Testis (tissue), 3 donors: ENCODE results near the gene NANOS3. TPM values are rescaled to one million over a fixed set of nuclear protein-coding genes. Genes with fewer than 3 reads are reported as not detected.

Experiments used
- DNase-seq: peaks from one replicate; pipeline ENCODE4 v3.0.0-alpha.2; 2019
- H3K27ac ChIP-seq, 2 donors: fragments of 200-600 bp; sonication (generic); one replicate each; pipeline ENCODE4 v1.5.1; 2019
- H3K27me3 ChIP-seq: fragments of 200-600 bp; sonication (generic); one replicate; pipeline ENCODE4 v1.5.1; 2019
- H3K36me3 ChIP-seq: fragments of 200-600 bp; sonication (generic); one replicate; pipeline ENCODE4 v1.5.1; 2017; ENCODE audit warnings: low read depth; ENCODE audit errors: missing control alignments
- H3K4me1 ChIP-seq: fragments of 200-600 bp; sonication (generic); one replicate; pipeline ENCODE4 v1.5.1; 2019
- H3K4me3 ChIP-seq, 2 donors: fragments of 200-600 bp; sonication (generic); one replicate each; pipeline ENCODE4 v1.5.1; 2017 to 2019
- H3K9me3 ChIP-seq: fragments of 200-600 bp; sonication (generic); one replicate; pipeline ENCODE4 v1.5.1; 2017
- POLR2A ChIP-seq: fragments of 450-650 bp; IDR thresholded peaks from one replicate; pipeline ENCODE4 v1.6.1; 2017; ENCODE audit warnings: antibody characterized with exemption, mild to moderate bottlenecking, moderate library complexity
- WGBS, 2 donors: methylation state at CpG; one replicate each; pipeline ENCODE4 v1.1.5; 2018; 5-methylcytosine and 5-hydroxymethylcytosine counted together
- intact Hi-C: fragments of 100-400 bp; cut with DNase I; formaldehyde crosslinking; loops from one replicate; pipeline ENCODE4 v1.15.1; 2023; ENCODE audit warnings: low total_unique reads
- polyA plus RNA-seq: library from polyadenylated mRNA; stranded (reverse); fragments of 350-450 nt; fragmentation: Illumina TruSeq; extraction: RNeasy Lipid Tissue Mini Kit (QIAGEN cat#74804); gene quantifications from one replicate; pipeline ENCODE4 v1.2.3, GENCODE V29; 2014; ENCODE audit warnings: low read depth, low replicate concordance; ENCODE audit not compliant: insufficient read depth
- total RNA-seq, 2 donors: library from RNA; depleted of rRNA; stranded (reverse); fragments of >200 nt; gene quantifications; one replicate each; pipeline ENCODE4 v1.2.3, GENCODE V29; 2016
- TF ChIP-seq, protein P1 (sequence below), 3 experiments: fragments of 450-650 bp in 2 of 3; fragments of 200-600 bp in 1 of 3; sonication (generic) in 1 of 3; IDR thresholded peaks; one replicate each; pipeline ENCODE4 v1.5.1; 2016 to 2019; ENCODE audit warnings: antibody characterized with exemption in 3 of 3, mild to moderate bottlenecking in 2 of 3, moderate library complexity in 1 of 3

Gene NANOS3
- total and polyA plus RNA-seq, 3 donors from 2014 or later = 9.3 to 18.6 (median 14.5) TPM

DNA sequence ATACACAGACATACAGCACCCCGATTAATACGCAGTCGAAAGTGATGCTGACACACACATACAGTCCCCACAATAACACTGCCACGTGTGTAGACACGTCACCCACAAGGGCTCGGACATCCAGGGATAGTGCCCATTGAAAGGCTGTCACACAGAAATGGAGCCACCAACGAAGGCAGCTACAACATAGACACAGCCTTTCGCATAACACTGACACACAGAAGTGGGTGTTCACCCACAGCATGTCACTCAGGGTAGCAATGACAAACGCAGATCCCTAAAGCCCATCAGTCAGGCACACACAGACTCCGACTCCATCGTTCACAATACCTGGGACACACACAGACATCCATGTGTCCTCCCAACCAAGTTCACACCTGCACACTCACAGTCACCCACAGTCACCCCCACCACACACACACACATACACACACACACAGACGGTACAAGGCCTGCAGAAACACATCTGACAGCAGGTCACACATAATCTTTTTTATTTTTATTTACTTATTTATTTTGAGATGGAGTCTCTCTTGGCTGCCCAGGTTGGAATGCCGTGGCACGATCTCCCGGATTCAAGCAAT lies 10.4 kb upstream of the NANOS3 start:
- Histone ChIP-seq H3K27ac (no peak overlapping the region), H3K4me3 (no peak overlapping the region)
- TF ChIP-seq POLR2A = no peak
- TF ChIP-seq, protein P1, sequence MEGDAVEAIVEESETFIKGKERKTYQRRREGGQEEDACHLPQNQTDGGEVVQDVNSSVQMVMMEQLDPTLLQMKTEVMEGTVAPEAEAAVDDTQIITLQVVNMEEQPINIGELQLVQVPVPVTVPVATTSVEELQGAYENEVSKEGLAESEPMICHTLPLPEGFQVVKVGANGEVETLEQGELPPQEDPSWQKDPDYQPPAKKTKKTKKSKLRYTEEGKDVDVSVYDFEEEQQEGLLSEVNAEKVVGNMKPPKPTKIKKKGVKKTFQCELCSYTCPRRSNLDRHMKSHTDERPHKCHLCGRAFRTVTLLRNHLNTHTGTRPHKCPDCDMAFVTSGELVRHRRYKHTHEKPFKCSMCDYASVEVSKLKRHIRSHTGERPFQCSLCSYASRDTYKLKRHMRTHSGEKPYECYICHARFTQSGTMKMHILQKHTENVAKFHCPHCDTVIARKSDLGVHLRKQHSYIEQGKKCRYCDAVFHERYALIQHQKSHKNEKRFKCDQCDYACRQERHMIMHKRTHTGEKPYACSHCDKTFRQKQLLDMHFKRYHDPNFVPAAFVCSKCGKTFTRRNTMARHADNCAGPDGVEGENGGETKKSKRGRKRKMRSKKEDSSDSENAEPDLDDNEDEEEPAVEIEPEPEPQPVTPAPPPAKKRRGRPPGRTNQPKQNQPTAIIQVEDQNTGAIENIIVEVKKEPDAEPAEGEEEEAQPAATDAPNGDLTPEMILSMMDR (IDR thresholded peaks at IDR 0.05) = no peak

DNA sequence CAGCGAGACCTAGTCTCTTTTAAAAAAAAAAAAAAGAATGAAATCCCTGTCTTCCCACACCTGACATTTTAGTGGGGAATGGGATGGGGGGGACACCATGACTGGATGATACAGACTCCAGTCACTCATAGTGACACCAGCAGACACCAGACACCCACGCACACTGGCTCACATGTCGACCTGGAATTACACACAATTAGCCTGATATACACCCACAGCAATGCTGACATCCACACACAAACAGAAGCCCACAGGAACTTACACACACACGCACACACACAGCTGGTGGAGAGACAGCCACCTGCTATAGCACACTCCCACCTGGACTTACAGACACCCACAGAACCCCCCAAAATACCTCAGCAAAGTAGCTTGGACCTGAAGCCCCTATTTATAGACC lies 8.3 kb upstream of the NANOS3 start:
- WGBS, 2 donors = 81 to 89% methylated on average over 4 of the region's 4 CpGs

More for the DNA sequence above, 10.4 kb upstream of the NANOS3 start:
- Histone ChIP-seq H3K9me3 (no peaks in the 10 kb centered on the region), H3K27me3 (no peaks in the 10 kb centered on the region), H3K4me1 (peaks cover 10% of the 10 kb centered on the region), H3K36me3 (no peaks in the 10 kb centered on the region)
- no peak for DNase-seq
- intact Hi-C loops = loop anchor here (10.0 kb wide), 1 partner anchor 82 kb away; no protein-coding TSS in a partner anchor
- 74 to 75% methylated on average over 8 to 15 of the region's 15 CpGs for WGBS, 2 donors

DNA sequence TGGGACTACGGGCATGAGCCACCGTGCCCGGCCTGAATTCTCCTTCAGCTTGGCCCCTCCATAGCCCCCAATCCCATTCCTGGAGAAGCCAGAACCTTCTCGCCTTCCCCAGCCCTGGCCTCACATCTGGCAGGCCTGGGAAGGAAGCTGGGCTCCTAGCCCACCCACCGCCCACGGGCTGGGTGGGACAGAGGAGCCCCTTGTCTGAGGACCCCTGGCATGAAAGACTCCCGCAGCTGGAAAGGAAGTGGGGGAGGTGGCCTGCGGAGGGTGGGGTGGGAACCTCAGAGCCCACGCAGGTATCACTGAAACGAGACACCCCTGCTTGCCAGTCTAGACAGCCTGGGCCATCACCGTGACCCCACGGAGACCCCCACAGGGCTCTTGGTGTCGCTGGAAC lies 7.7 kb upstream of the NANOS3 start:
- no peak for DNase-seq
- no peak overlapping the region for H3K27ac ChIP-seq
- no peak for TF ChIP-seq POLR2A
- TF ChIP-seq, protein P1 (IDR thresholded peaks at IDR 0.05) = no peak
- no peaks in the 10 kb centered on the region for H3K36me3 ChIP-seq
- H3K27me3 ChIP-seq = no peaks in the 10 kb centered on the region
- no peak overlapping the region for H3K4me3 ChIP-seq
- 79 to 80% methylated on average over 11 of the region's 13 CpGs for WGBS, 2 donors
- intact Hi-C loops = loop anchor here (10.0 kb wide), 1 partner anchor 84 kb away; no protein-coding TSS in a partner anchor
- H3K4me1 ChIP-seq = peaks cover 13% of the 10 kb centered on the region
- H3K9me3 ChIP-seq = no peaks in the 10 kb centered on the region

More for the DNA sequence above, 8.3 kb upstream of the NANOS3 start:
- no peaks in the 10 kb centered on the region for H3K9me3 ChIP-seq
- H3K4me1 ChIP-seq = peaks cover 11% of the 10 kb centered on the region
- H3K36me3 ChIP-seq = no peaks in the 10 kb centered on the region
- intact Hi-C loops = loop anchor here (10.0 kb wide), 1 partner anchor 84 kb away; no protein-coding TSS in a partner anchor
- no peak for DNase-seq
- H3K4me3 ChIP-seq = no peak overlapping the region
- no peak overlapping the region for H3K27ac ChIP-seq
- H3K27me3 ChIP-seq = no peaks in the 10 kb centered on the region
- TF ChIP-seq POLR2A = no peak
- TF ChIP-seq, protein P1 (IDR thresholded peaks at IDR 0.05) = no peak

DNA sequence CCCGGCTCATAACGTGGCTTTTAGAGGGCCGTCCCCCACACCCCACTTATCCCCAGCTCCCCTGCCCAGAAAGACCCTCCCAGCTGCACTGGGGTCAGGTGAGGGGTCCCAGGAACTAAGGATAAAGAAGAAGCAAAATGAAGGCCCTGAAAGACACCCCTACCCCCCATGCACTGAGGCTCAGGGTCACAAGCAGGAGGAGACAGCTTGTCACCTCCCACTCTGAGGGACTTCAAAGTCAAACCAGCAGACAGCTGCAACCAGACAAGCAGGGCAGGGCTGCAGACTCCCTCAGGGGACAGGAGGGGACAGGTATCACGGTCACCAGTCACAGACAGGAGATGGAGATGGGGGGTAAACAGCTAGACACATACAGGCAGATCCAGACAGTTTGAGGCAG lies 6.1 kb upstream of the NANOS3 start:
- TF ChIP-seq, protein P1 (IDR thresholded peaks at IDR 0.05) = no peak
- no peak for TF ChIP-seq POLR2A
- H3K27me3 ChIP-seq = no peaks in the 10 kb centered on the region
- no peak overlapping the region for H3K27ac ChIP-seq
- H3K4me1 ChIP-seq = peaks cover 17% of the 10 kb centered on the region
- H3K4me3 ChIP-seq = no peak overlapping the region
- H3K36me3 ChIP-seq = no peaks in the 10 kb centered on the region
- 88 to 91% methylated on average over 4 of the region's 4 CpGs for WGBS, 2 donors
- no peaks in the 10 kb centered on the region for H3K9me3 ChIP-seq
- DNase-seq = no peak
- intact Hi-C loops = loop anchor here (10.0 kb wide), 1 partner anchor 276 kb away; no protein-coding TSS in a partner anchor

DNA sequence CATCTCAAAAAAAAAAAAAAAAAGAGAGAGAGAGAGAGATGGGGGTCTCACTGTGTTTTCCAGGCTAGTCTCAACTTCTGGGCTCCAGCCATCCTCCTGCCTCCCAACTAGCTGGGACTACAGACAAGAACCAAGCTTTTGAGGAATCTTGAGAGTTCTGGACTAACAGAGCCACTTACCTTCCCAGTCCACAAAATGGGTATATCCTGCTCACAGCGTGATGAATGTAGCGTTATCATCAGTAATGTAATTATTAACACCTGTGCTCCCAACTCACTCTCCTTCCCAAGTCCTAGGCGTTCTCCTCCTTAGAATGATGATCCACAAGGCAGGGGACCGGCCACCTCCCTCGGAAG lies 4.6 kb upstream of the NANOS3 start:
- no peak for DNase-seq

More for the DNA sequence above, 4.6 kb upstream of the NANOS3 start:
- peak overlapping the region in 1 of 2 donors; percentile 24 for H3K27ac ChIP-seq
- H3K36me3 ChIP-seq = no peaks in the 10 kb centered on the region
- H3K4me3 ChIP-seq = peak overlapping the region in 1 of 2 donors; percentile 58
- peaks cover 12% of the 10 kb centered on the region for H3K4me1 ChIP-seq
- intact Hi-C loops = loop anchor here (10.0 kb wide), 1 partner anchor 278 kb away; no protein-coding TSS in a partner anchor
- H3K27me3 ChIP-seq = no peaks in the 10 kb centered on the region
- TF ChIP-seq, protein P1 (IDR thresholded peaks at IDR 0.05) = no peak
- no peak for TF ChIP-seq POLR2A
- H3K9me3 ChIP-seq = no peaks in the 10 kb centered on the region
- WGBS, 2 donors = 36 to 53% methylated on average over 5 of the region's 5 CpGs
